ENCODE results near the gene TBCK.

Gene TBCK

GRCh38 chr4:106210021-106210420 is 106.0 kb downstream of the TBCK start:
- H2AFZ ChIP-seq, result no peak overlapping the region
- no peaks in the 10 kb centered on the region for H3K9me3 ChIP-seq (ENCODE audit: control insufficient read depth, low read length)
- H3K79me2 ChIP-seq, result no peaks in the 10 kb centered on the region
- H3K27ac ChIP-seq, result no peak overlapping the region
- TF ChIP-seq CTCF (IDR thresholded peaks at IDR 0.05), result no peak
- no peaks in the 10 kb centered on the region for H3K36me3 ChIP-seq (ENCODE audit: control insufficient read depth, insufficient read depth, low read length)
- no peak overlapping the region for H3K9ac ChIP-seq
- no peak overlapping the region for H3K4me2 ChIP-seq (ENCODE audit: low read length)
- H3K4me1 ChIP-seq, result no peaks in the 10 kb centered on the region
- H3K27me3 ChIP-seq (ENCODE audit: control insufficient read depth, insufficient read depth, low read length), result no peaks in the 10 kb centered on the region
- H3K4me3 ChIP-seq (ENCODE audit: low read depth, low read length), result no peak overlapping the region

DNA sequence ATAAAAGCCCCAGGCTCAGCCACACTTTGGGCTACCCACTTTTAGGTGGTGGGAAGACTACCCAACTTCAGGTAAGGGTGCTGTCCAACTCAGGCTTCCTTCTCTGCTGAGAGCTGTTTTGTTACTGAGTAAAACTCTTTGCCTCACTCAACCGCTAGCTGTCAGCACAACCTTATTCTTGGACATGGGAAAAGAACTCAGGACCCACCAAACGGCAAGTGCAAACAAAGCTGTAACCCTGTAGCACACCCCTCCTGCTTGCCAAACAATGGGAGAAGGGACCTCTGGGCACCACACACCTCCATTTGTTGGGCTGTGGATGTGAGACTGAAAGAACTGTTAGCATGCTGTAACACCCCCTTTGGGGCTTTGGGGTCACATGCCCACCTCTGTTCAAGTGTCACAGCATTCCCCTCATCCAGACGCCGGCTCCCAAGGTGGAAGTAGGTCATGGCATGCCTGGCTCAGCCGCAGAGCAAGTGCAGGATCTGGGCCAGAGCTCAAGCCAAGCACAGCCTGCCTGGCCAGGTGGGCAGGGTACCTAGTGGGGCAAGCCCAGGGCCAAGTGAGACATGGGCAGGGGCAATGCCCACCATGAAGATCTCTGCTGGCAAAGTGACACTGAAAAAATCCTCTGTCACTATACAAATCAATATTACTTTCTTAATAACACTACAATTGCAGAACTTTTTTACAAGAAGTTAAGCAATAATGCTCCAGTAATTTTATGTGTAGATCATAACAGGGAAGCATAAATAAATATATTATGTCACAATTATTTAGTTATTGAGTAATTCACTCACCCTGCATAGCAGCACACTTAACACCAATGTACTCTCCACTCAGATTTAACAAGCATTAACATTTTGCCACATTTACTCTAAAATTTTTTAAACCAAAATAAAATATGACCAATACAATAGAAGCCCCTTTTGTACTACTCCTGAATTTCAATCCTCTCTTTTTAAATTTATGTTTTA is 107.2 kb downstream of the TBCK start:
- Histone ChIP-seq H3K4me2 (ENCODE audit: low read length) (no peak overlapping the region), H2AFZ (no peak overlapping the region), H3K9ac (no peak overlapping the region), H3K27ac (no peak overlapping the region), H3K4me3 (ENCODE audit: low read depth, low read length) (no peak overlapping the region), H3K36me3 (ENCODE audit: control insufficient read depth, insufficient read depth, low read length) (no peaks in the 10 kb centered on the region), H3K79me2 (no peaks in the 10 kb centered on the region), H3K9me3 (ENCODE audit: control insufficient read depth, low read length) (no peaks in the 10 kb centered on the region), H3K4me1 (no peaks in the 10 kb centered on the region), H3K27me3 (ENCODE audit: control insufficient read depth, insufficient read depth, low read length) (no peaks in the 10 kb centered on the region)
- TF ChIP-seq CTCF (IDR thresholded peaks at IDR 0.05), result no peak

DNA sequence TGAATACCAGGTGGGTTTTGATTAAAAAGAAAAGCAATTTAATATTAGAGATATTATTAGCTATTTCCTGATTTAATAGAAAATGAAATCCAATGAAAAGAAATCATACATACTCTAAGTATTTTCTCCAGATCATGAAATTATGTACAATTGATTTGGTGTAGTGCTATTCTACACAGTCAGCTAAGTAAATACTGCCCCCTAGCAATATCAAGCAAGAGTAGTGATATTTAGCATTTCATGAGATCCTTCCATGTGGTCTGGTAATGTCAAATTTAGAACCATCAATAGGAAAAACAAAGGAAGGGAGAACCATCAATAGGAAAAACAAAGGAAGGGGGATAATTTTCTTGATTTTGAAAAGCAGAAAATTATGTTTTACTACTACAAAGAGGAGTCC is 114.6 kb downstream of the TBCK start:
- no peak overlapping the region for H3K27ac ChIP-seq
- TF ChIP-seq CTCF (IDR thresholded peaks at IDR 0.05), result no peak
- no peak overlapping the region for H2AFZ ChIP-seq
- no peaks in the 10 kb centered on the region for H3K4me1 ChIP-seq
- no peaks in the 10 kb centered on the region for H3K36me3 ChIP-seq (ENCODE audit: control insufficient read depth, insufficient read depth, low read length)
- no peaks in the 10 kb centered on the region for H3K79me2 ChIP-seq
- H3K27me3 ChIP-seq (ENCODE audit: control insufficient read depth, insufficient read depth, low read length), result no peaks in the 10 kb centered on the region
- no peak overlapping the region for H3K9ac ChIP-seq
- no peak overlapping the region for H3K4me3 ChIP-seq (ENCODE audit: low read depth, low read length)
- H3K4me2 ChIP-seq (ENCODE audit: low read length), result no peak overlapping the region
- H3K9me3 ChIP-seq (ENCODE audit: control insufficient read depth, low read length), result no peaks in the 10 kb centered on the region

DNA sequence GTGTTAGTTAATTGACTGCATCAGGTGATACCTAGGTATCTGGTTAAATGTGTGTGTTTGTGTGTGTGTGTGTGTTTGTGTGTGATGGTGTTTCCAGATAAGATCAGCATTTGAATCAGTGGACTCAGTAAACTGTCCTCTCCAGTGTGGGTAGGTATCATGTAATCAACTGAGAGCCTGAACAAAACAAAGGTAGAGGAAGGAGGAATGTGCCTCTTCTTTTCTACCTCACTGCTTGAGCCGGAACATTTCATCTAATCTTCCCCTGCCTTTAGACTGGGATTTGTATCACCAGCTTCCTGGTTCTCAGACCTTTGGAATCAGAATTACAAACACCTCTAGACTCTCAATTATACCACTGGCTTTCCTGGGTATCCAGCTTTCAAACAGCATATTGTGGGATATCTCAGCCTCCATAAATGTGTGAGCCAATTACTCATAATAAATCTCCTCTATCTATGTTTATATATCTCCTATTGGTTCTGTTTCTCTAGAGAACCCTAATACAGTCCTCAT is 120.5 kb downstream of the TBCK start:
- Histone ChIP-seq H3K4me3 (ENCODE audit: low read depth, low read length) (no peak overlapping the region), H3K9ac (no peak overlapping the region), H2AFZ (no peak overlapping the region), H3K9me3 (ENCODE audit: control insufficient read depth, low read length) (no peaks in the 10 kb centered on the region), H3K27me3 (ENCODE audit: control insufficient read depth, insufficient read depth, low read length) (no peaks in the 10 kb centered on the region), H3K79me2 (no peaks in the 10 kb centered on the region), H3K4me1 (no peaks in the 10 kb centered on the region), H3K36me3 (ENCODE audit: control insufficient read depth, insufficient read depth, low read length) (no peaks in the 10 kb centered on the region), H3K27ac (no peak overlapping the region), H3K4me2 (ENCODE audit: low read length) (no peak overlapping the region)
- no peak for TF ChIP-seq CTCF (IDR thresholded peaks at IDR 0.05)
